GM20000 (cell line): ENCODE results near the gene JAZF1.
"Not testable (repeated sequence)": the region's sequence is repeated elsewhere in the genome, so short reads cannot be mapped to it uniquely, and the experiment has no call there.

Experiments
- DNase-seq: peaks from one replicate; pipeline ENCODE4 v3.0.0; 2012; ENCODE audit warnings: low spot score
- CTCF ChIP-seq: IDR thresholded peaks from 2 replicates; pipeline ENCODE4 v1.5.1; 2012; ENCODE audit warnings: mild to moderate bottlenecking, control low read depth; ENCODE audit errors: extremely low read depth, missing control alignments

The JAZF1 gene

GRCh38 chr7:27869056-27869455 lies 311.5 kb downstream of the JAZF1 start:
- no peak for TF ChIP-seq CTCF
- DNase-seq, result no peak

- no peak for TF ChIP-seq CTCF
Observed at GRCh38 chr7:27868131-27868550, 312.5 kb downstream of the JAZF1 start.

GRCh38 chr7:27866828-27867672 lies 313.5 kb downstream of the JAZF1 start:
- no peak for DNase-seq
- TF ChIP-seq CTCF, result no peak

More at GRCh38 chr7:27868131-27868550, 312.5 kb downstream of the JAZF1 start:
- DNase-seq, result no peak

GRCh38 chr7:27866256-27866655 lies 314.3 kb downstream of the JAZF1 start:
- no peak for DNase-seq
- no peak for TF ChIP-seq CTCF

- TF ChIP-seq CTCF, result no peak
- no peak for DNase-seq
Observed at GRCh38 chr7:27863880-27864279, 316.7 kb downstream of the JAZF1 start.

GRCh38 chr7:27861747-27862146 lies 318.8 kb downstream of the JAZF1 start:
- DNase-seq, result no peak
- no peak for TF ChIP-seq CTCF

- DNase-seq, result no peak
- TF ChIP-seq CTCF, result no peak
Observed at GRCh38 chr7:27860800-27861199, 319.8 kb downstream of the JAZF1 start.

- not testable (repeated sequence) for DNase-seq
Observed at GRCh38 chr7:27856703-27857485, 323.7 kb downstream of the JAZF1 start.
